ENCODE data around the gene FGD6. TPM values are rescaled to one million over a fixed set of nuclear protein-coding genes. Genes with fewer than 3 reads are reported as not detected.

The FGD6 gene
- total RNA-seq, 2 donors from 2014 or later = 9.9 to 13.9 TPM

- intact Hi-C loops (cut with DNase I) = no loop called here
- no peaks in the 10 kb centered on the region for H3K9me3 ChIP-seq
- 98% methylated on average over 2 of the region's 2 CpGs for WGBS
- no peaks in the 10 kb centered on the region for H3K4me1 ChIP-seq (replicated peaks)
- H3K4me3 ChIP-seq = no peak overlapping the region
- H3K36me3 ChIP-seq = peaks cover 0 to 4% of the 10 kb centered on the region in 2 donors
- no peak for DNase-seq (ENCODE audit: low spot score)
- H3K27ac ChIP-seq = no peak overlapping the region
- H3K27me3 ChIP-seq (replicated peaks; ENCODE audit: insufficient read depth) = no peaks in the 10 kb centered on the region
- TF ChIP-seq POLR2A (IDR thresholded peaks at IDR 0.05) = no peak
- TF ChIP-seq POLR2AphosphoS5 (IDR thresholded peaks at IDR 0.05) = no peak
- no peak for TF ChIP-seq CTCF (IDR thresholded peaks at IDR 0.05)
Observed at GRCh38 chr12:95228617-95229016, 11.3 kb upstream of the FGD6 start.

GRCh38 chr12:95227818-95228356 lies 10.6 kb upstream of the FGD6 start:
- 58% methylated on average over 3 of the region's 3 CpGs for WGBS
- H3K27ac ChIP-seq = no peak overlapping the region
- TF ChIP-seq CTCF (IDR thresholded peaks at IDR 0.05) (no peak), POLR2A (IDR thresholded peaks at IDR 0.05) (no peak), POLR2AphosphoS5 (IDR thresholded peaks at IDR 0.05) (no peak)

GRCh38 chr12:95225645-95226212 lies 8.5 kb upstream of the FGD6 start:
- H3K36me3 ChIP-seq = peaks cover 0 to 4% of the 10 kb centered on the region in 2 donors
- no peaks in the 10 kb centered on the region for H3K9me3 ChIP-seq
- no peak overlapping the region for H3K27ac ChIP-seq
- H3K4me1 ChIP-seq (replicated peaks) = no peaks in the 10 kb centered on the region
- no peak overlapping the region for H3K4me3 ChIP-seq
- TF ChIP-seq POLR2A (IDR thresholded peaks at IDR 0.05) (no peak), POLR2AphosphoS5 (IDR thresholded peaks at IDR 0.05) (no peak), CTCF (IDR thresholded peaks at IDR 0.05) (no peak)
- no peak for DNase-seq (ENCODE audit: low spot score)
- intact Hi-C loops (cut with DNase I) = no loop called here
- WGBS = 96% methylated on average over 1 of the region's 1 CpG
- no peaks in the 10 kb centered on the region for H3K27me3 ChIP-seq (replicated peaks; ENCODE audit: insufficient read depth)

More at GRCh38 chr12:95227818-95228356, 10.6 kb upstream of the FGD6 start:
- intact Hi-C loops (cut with DNase I) = no loop called here
- no peak overlapping the region for H3K4me3 ChIP-seq
- peaks cover 0 to 4% of the 10 kb centered on the region in 2 donors for H3K36me3 ChIP-seq
- no peaks in the 10 kb centered on the region for H3K4me1 ChIP-seq (replicated peaks)
- no peaks in the 10 kb centered on the region for H3K9me3 ChIP-seq
- no peaks in the 10 kb centered on the region for H3K27me3 ChIP-seq (replicated peaks; ENCODE audit: insufficient read depth)
- DNase-seq (ENCODE audit: low spot score) = no peak

- TF ChIP-seq POLR2AphosphoS5 (IDR thresholded peaks at IDR 0.05) (no peak), POLR2A (IDR thresholded peaks at IDR 0.05) (no peak), CTCF (IDR thresholded peaks at IDR 0.05) (no peak)
- H3K27ac ChIP-seq = no peak overlapping the region
- no peak for DNase-seq (ENCODE audit: low spot score)
- H3K4me1 ChIP-seq (replicated peaks) = no peaks in the 10 kb centered on the region
- H3K4me3 ChIP-seq = no peak overlapping the region
- H3K36me3 ChIP-seq = peaks cover 0 to 4% of the 10 kb centered on the region in 2 donors
- 94% methylated on average over 8 of the region's 8 CpGs for WGBS
- intact Hi-C loops (cut with DNase I) = no loop called here
- H3K9me3 ChIP-seq = no peaks in the 10 kb centered on the region
- H3K27me3 ChIP-seq (replicated peaks; ENCODE audit: insufficient read depth) = no peaks in the 10 kb centered on the region
Observed at GRCh38 chr12:95224202-95225170, 7.2 kb upstream of the FGD6 start.
